ENCODE results near the gene RP2. TPM values are rescaled to one million over a fixed set of nuclear protein-coding genes. Genes with fewer than 3 reads are reported as not detected.

RP2 gene
- total RNA-seq, 1 donor from 2014 or later = 16.6 TPM

- H3K27me3 Mint-ChIP-seq (ENCODE audit: unreplicated experiment) = no peaks in the 10 kb centered on the region
- no peak overlapping the region for H3K4me3 Mint-ChIP-seq (ENCODE audit: unreplicated experiment)
- no peaks in the 10 kb centered on the region for H3K9me3 Mint-ChIP-seq (ENCODE audit: unreplicated experiment)
- H3K27ac Mint-ChIP-seq (ENCODE audit: unreplicated experiment) = no peak overlapping the region
- no peaks in the 10 kb centered on the region for H3K36me3 Mint-ChIP-seq (ENCODE audit: low read depth, unreplicated experiment)
- DNase-seq (ENCODE audit: low spot score) = peak; percentile 55
- no peak for TF ChIP-seq CTCF (IDR thresholded peaks at IDR 0.05; ENCODE audit: unreplicated experiment)
- H3K4me1 Mint-ChIP-seq (ENCODE audit: unreplicated experiment) = no peaks in the 10 kb centered on the region
These were observed 66.8 kb downstream of the RP2 start for GRCh38 chrX:46903458-46904242.

- Mint-ChIP-seq H3K9me3 (ENCODE audit: unreplicated experiment) (no peaks in the 10 kb centered on the region), H3K4me3 (ENCODE audit: unreplicated experiment) (no peak overlapping the region), H3K4me1 (ENCODE audit: unreplicated experiment) (no peaks in the 10 kb centered on the region)
These were observed 67.8 kb downstream of the RP2 start for GRCh38 chrX:46904626-46905025.

GRCh38 chrX:46910415-46910814 is 73.6 kb downstream of the RP2 start:
- Mint-ChIP-seq H3K36me3 (ENCODE audit: low read depth, unreplicated experiment) (no peaks in the 10 kb centered on the region), H3K27ac (ENCODE audit: unreplicated experiment) (no peak overlapping the region), H3K4me1 (ENCODE audit: unreplicated experiment) (peaks cover 10% of the 10 kb centered on the region), H3K9me3 (ENCODE audit: unreplicated experiment) (no peaks in the 10 kb centered on the region), H3K4me3 (ENCODE audit: unreplicated experiment) (no peak overlapping the region), H3K27me3 (ENCODE audit: unreplicated experiment) (no peaks in the 10 kb centered on the region)
- no peak for TF ChIP-seq CTCF (IDR thresholded peaks at IDR 0.05; ENCODE audit: unreplicated experiment)
- DNase-seq (ENCODE audit: low spot score) = no peak

More at GRCh38 chrX:46904626-46905025, 67.8 kb downstream of the RP2 start:
- Mint-ChIP-seq H3K36me3 (ENCODE audit: low read depth, unreplicated experiment) (no peaks in the 10 kb centered on the region), H3K27ac (ENCODE audit: unreplicated experiment) (no peak overlapping the region), H3K27me3 (ENCODE audit: unreplicated experiment) (no peaks in the 10 kb centered on the region)
- DNase-seq (ENCODE audit: low spot score) = no peak
- no peak for TF ChIP-seq CTCF (IDR thresholded peaks at IDR 0.05; ENCODE audit: unreplicated experiment)

- no peak for TF ChIP-seq CTCF (IDR thresholded peaks at IDR 0.05; ENCODE audit: unreplicated experiment)
- no peak within 1 kb of the TSS for H3K27ac Mint-ChIP-seq (ENCODE audit: unreplicated experiment)
- peak; percentile 61 for DNase-seq (ENCODE audit: low spot score)
- peak within 1 kb of the TSS; percentile 85 for H3K4me3 Mint-ChIP-seq (ENCODE audit: unreplicated experiment)
- H3K36me3 Mint-ChIP-seq (ENCODE audit: low read depth, unreplicated experiment) = no peaks in the 10 kb centered on the region
- no peaks in the 10 kb centered on the region for H3K9me3 Mint-ChIP-seq (ENCODE audit: unreplicated experiment)
- peaks cover 12% of the 10 kb centered on the region for H3K4me1 Mint-ChIP-seq (ENCODE audit: unreplicated experiment)
- H3K27me3 Mint-ChIP-seq (ENCODE audit: unreplicated experiment) = no peaks in the 10 kb centered on the region
These were observed 75.3 kb downstream of the RP2 start, which contains the start of gene JADE3 for GRCh38 chrX:46912098-46912602. TSS of gene JADE3 (plus strand) at chrX:46912421. CDS start at chrX:46984895, 72,474 bp downstream.
